Caco-2 (cell line): Measurements from ENCODE around the gene IER3. TPM values are rescaled to one million over a fixed set of nuclear protein-coding genes. Genes with fewer than 3 reads are reported as not detected.

Experiments used
- Bru-seq: library from RNA; stranded (reverse); fragments of 400-500 nt; gene quantifications from one replicate; lab custom pipeline; 2021; lab: Mats Ljungman, UMichigan
- BruChase-seq, 2 experiments: library from RNA; stranded (reverse); fragments of 400-500 nt; gene quantifications; one replicate each; lab custom pipeline; 2021; lab: Mats Ljungman, UMichigan
- BruUV-seq: library from RNA; stranded (reverse); fragments of 400-500 nt; replicated peaks from 2 replicates; lab custom pipeline; 2021; lab: Mats Ljungman, UMichigan
- CTCF ChIA-PET: fragments of 300-600 bp; sonication (Branson Sonifier 250); formaldehyde crosslinking; loops from one replicate; lab custom pipeline; 2022; ENCODE audit warnings: antibody characterized with exemption; lab: Charles Lee
- POLR2A ChIA-PET: fragments of 300-600 bp; sonication (Branson Sonifier 250); formaldehyde crosslinking; loops from one replicate; lab custom pipeline; 2022; ENCODE audit warnings: antibody characterized with exemption; lab: Charles Lee
- DNase-seq, 2 experiments: peaks; one replicate each; pipeline versions ENCODE4 v3.0.0 to v3.0.0-alpha.2; 2020 to 2022
- H3K27me3 ChIP-seq: replicated peaks from 2 replicates; pipeline ENCODE4 v1.6.0; 2011; ENCODE audit warnings: low read length; ENCODE audit not compliant: control insufficient read depth, insufficient read depth
- H3K36me3 ChIP-seq: 2 replicates; pipeline ENCODE4 v1.5.1; 2011; ENCODE audit warnings: low read length; ENCODE audit not compliant: control insufficient read depth, insufficient read depth
- H3K4me1 ChIP-seq: fragments of 250-450 bp; sonication (Bioruptor Pico); 2 replicates; pipeline ENCODE4 v1.5.1; 2020; ENCODE audit warnings: mild to moderate bottlenecking
- H3K4me3 ChIP-seq: 2 replicates; pipeline ENCODE4 v1.5.1; 2011; ENCODE audit warnings: low read depth, mild to moderate bottlenecking, control low read depth, low read length
- H3K9me3 ChIP-seq: fragments of 250-450 bp; sonication (Bioruptor Pico); 2 replicates; pipeline ENCODE4 v1.5.1; 2020; ENCODE audit warnings: mild to moderate bottlenecking, moderate library complexity
- H3K27ac Mint-ChIP-seq: one replicate; pipeline ENCODE4 v1.8.0; 2022; ENCODE audit warnings: mixed read lengths; ENCODE audit not compliant: unreplicated experiment
- H3K27me3 Mint-ChIP-seq: one replicate; pipeline ENCODE4 v1.8.0; 2022; ENCODE audit warnings: mixed read lengths; ENCODE audit not compliant: insufficient read depth, unreplicated experiment
- H3K36me3 Mint-ChIP-seq: one replicate; pipeline ENCODE4 v1.8.0; 2022; ENCODE audit warnings: mild to moderate bottlenecking, mixed read lengths; ENCODE audit not compliant: insufficient read depth, unreplicated experiment
- H3K4me1 Mint-ChIP-seq: one replicate; pipeline ENCODE4 v1.8.0; 2022; ENCODE audit warnings: low read depth, mixed read lengths; ENCODE audit not compliant: unreplicated experiment
- H3K4me3 Mint-ChIP-seq: one replicate; pipeline ENCODE4 v1.8.0; 2022; ENCODE audit warnings: mild to moderate bottlenecking, moderate library complexity, mixed read lengths; ENCODE audit not compliant: unreplicated experiment
- H3K9me3 Mint-ChIP-seq: one replicate; pipeline ENCODE4 v1.8.0; 2022; ENCODE audit warnings: mixed read lengths; ENCODE audit not compliant: unreplicated experiment
- CTCF ChIP-seq, 2 experiments: fragments of 200-600 bp in 1 of 2; IDR thresholded peaks; 1 replicate in 1 of 2; 2 replicates in 1 of 2; pipeline versions ENCODE4 v1.5.1 to v1.8.0; 2011 to 2022; ENCODE audit warnings: antibody characterized with exemption in 1 of 2, control low read depth in 1 of 2, inconsistent platforms in 1 of 2, low read depth in 1 of 2, low read length in 1 of 2, mild to moderate bottlenecking in 1 of 2, moderate library complexity in 1 of 2; ENCODE audit not compliant: insufficient read depth in 1 of 2, severe bottlenecking in 1 of 2, unreplicated experiment in 1 of 2
- intact Hi-C: fragments of 100-400 bp; cut with micrococcal nuclease; formaldehyde crosslinking; loops from one replicate; pipeline ENCODE4 v1.10.0; 2022; ENCODE audit not compliant: unreplicated experiment
- long read RNA-seq: library from polyadenylated mRNA; stranded (forward); transcript quantifications from one replicate; pipeline ENCODE4 v2.0.0, GENCODE V29; 2022
- total RNA-seq: library from RNA; stranded (reverse); gene quantifications from 2 replicates; pipeline ENCODE4 v1.2.3, GENCODE V29; 2022

Gene IER3
- total RNA-seq (13.0 and 17.4 TPM in 2 replicates), Bru-seq, nascent RNA (percentile 90 among the genes with signal in this experiment), BruChase-seq, experiment 1, labeled RNA remaining after a 2-hour chase (percentile 76 among the genes with signal in this experiment), BruChase-seq, experiment 2, labeled RNA remaining after a 6-hour chase (percentile 75 among the genes with signal in this experiment)
- long read RNA-seq, partial matches to known transcripts: 0 of 6 reads
- long read RNA-seq, other reads (novel, unspliced or antisense): 0 of 6 reads

- H3K4me3 Mint-ChIP-seq: peak within 1 kb of the TSS; percentile 90
- POLR2A ChIA-PET: interaction anchor here (0.6 to 1.0 kb wide), 2 partner anchors 15 to 25 kb away, joined by 3 to 4 read pairs; no protein-coding TSS in a partner anchor
- Histone ChIP-seq H3K9me3 (no peaks in the 10 kb centered on the region), H3K4me1 (peaks cover 32% of the 10 kb centered on the region), H3K27me3 (no peaks in the 10 kb centered on the region), H3K36me3 (peaks cover 6% of the 10 kb centered on the region), H3K4me3 (peak within 1 kb of the TSS; percentile 48)
- peak; percentile 68 to 89 for TF ChIP-seq CTCF (IDR thresholded peaks at IDR 0.05; ENCODE audit: insufficient read depth in 1 of 2, low read depth in 1 of 2, low read length in 1 of 2, severe bottlenecking in 1 of 2, unreplicated experiment in 1 of 2)
- H3K36me3 Mint-ChIP-seq: peaks cover 45% of the 10 kb centered on the region
- intact Hi-C loops: loop anchor here (1.0 to 10.0 kb wide), 4 partner anchors 20 to 341 kb away; no protein-coding TSS in a partner anchor
- BruUV-seq: no TSS peak
- CTCF ChIA-PET: interaction anchor here (0.6 to 1.5 kb wide), 6 partner anchors 15 to 138 kb away, joined by 3 to 5 read pairs (median 4); no protein-coding TSS in a partner anchor
- no peaks in the 10 kb centered on the region for H3K9me3 Mint-ChIP-seq
- H3K27me3 Mint-ChIP-seq: no peaks in the 10 kb centered on the region
- peak within 1 kb of the TSS; percentile 82 for H3K27ac Mint-ChIP-seq
- DNase-seq: peak; percentile 80 to 83
- H3K4me1 Mint-ChIP-seq: peaks cover 38% of the 10 kb centered on the region
These were observed at the start of gene IER3 for GRCh38 chr6:30744054-30744805. TSS of gene IER3 (minus strand) at chr6:30744547. CDS start at chr6:30744518, 29 bp downstream.

GRCh38 chr6:30793521-30794194 is 49.3 kb upstream of the IER3 start:
- Mint-ChIP-seq H3K9me3 (no peaks in the 10 kb centered on the region), H3K27me3 (no peaks in the 10 kb centered on the region), H3K27ac (no peak overlapping the region), H3K4me3 (no peak overlapping the region), H3K4me1 (peaks cover 6% of the 10 kb centered on the region), H3K36me3 (no peaks in the 10 kb centered on the region)
- no peak overlapping the region for H3K4me3 ChIP-seq
- BruUV-seq: no TSS peak
- no peaks in the 10 kb centered on the region for H3K36me3 ChIP-seq
- no peaks in the 10 kb centered on the region for H3K9me3 ChIP-seq
- POLR2A ChIA-PET: no interaction called here
- no peak for TF ChIP-seq CTCF (IDR thresholded peaks at IDR 0.05; ENCODE audit: insufficient read depth in 1 of 2, low read depth in 1 of 2, low read length in 1 of 2, severe bottlenecking in 1 of 2, unreplicated experiment in 1 of 2)
- intact Hi-C loops: loop anchor here (5.0 kb wide), 1 partner anchor 51 kb away; the partner anchor contains the start of genes FLOT1 and IER3
- H3K27me3 ChIP-seq: no peaks in the 10 kb centered on the region
- CTCF ChIA-PET: interaction anchor here (0.6 kb wide), 1 partner anchor 19 kb away, joined by 4 read pairs; no protein-coding TSS in a partner anchor
- no peaks in the 10 kb centered on the region; the same call in 1 of the 2 replicates for H3K4me1 ChIP-seq
- no peak for DNase-seq

GRCh38 chr6:30792786-30793185 is 48.4 kb upstream of the IER3 start:
- Mint-ChIP-seq H3K4me3 (no peak overlapping the region), H3K4me1 (peaks cover 6% of the 10 kb centered on the region), H3K27ac (no peak overlapping the region), H3K36me3 (no peaks in the 10 kb centered on the region), H3K27me3 (no peaks in the 10 kb centered on the region), H3K9me3 (no peaks in the 10 kb centered on the region)
- POLR2A ChIA-PET: no interaction called here
- Histone ChIP-seq H3K9me3 (no peaks in the 10 kb centered on the region), H3K27me3 (no peaks in the 10 kb centered on the region), H3K36me3 (no peaks in the 10 kb centered on the region), H3K4me3 (no peak overlapping the region), H3K4me1 (no peaks in the 10 kb centered on the region; the same call in 1 of the 2 replicates)
- CTCF ChIA-PET: no interaction called here
- intact Hi-C loops: loop anchor here (5.0 kb wide), 1 partner anchor 50 kb away; the partner anchor contains the start of genes FLOT1 and IER3
- DNase-seq: no peak
- no TSS peak for BruUV-seq
- TF ChIP-seq CTCF (IDR thresholded peaks at IDR 0.05; ENCODE audit: insufficient read depth in 1 of 2, low read depth in 1 of 2, low read length in 1 of 2, severe bottlenecking in 1 of 2, unreplicated experiment in 1 of 2): no peak
